ENCODE measurements around the gene FAM210A. TPM values are rescaled to one million over a fixed set of nuclear protein-coding genes. Genes with fewer than 3 reads are reported as not detected.
"Not testable (repeated sequence)": the region's sequence is repeated elsewhere in the genome, so short reads cannot be mapped to it uniquely, and the experiment has no call there.

Gene FAM210A
- total RNA-seq, 1 donor from 2014 or later, result 52.9 TPM

DNA sequence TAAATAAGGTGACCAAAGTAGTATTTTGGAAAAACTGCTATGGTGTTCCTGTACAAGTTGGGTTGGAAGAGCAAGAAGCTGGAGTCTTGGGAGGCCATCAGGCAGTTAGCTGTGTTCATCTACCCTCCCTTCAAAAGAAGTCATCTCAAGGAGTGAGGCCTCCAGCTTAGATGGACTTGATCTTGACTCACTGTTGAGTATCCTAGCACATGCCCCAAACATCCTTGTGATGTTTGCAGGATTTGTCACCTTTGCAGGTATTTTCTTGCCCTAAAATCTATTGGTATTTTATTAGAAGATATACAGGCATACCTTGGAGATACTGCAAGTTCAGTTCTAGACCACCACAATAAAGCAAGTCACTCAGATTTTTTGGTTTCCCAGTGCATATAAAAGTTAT, 30.3 kb upstream of the FAM210A start:
- intact Hi-C loops (cut with micrococcal nuclease), result no loop called here

DNA sequence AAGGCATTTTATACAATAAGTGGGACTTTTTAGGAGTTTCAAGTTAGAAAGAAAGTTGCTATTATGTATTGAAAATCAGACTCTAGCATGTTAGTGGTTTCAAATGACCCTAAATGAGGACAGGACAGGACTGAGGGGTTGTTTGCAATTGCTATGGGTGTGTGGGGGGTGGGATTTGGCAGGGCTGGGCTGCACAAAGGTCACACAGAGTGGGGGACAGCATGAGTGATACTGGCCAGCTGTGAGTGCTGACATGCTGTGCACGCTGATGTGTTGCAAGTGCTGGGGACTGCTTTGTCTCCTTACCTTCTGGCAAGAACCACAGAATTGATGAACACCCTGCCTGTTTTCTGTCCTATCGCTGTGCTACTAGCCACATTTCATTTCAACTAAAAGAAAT, 29.9 kb upstream of the FAM210A start:
- DNase-seq, result peak; percentile 21
- Histone ChIP-seq H3K36me3 (peaks cover 70% of the 10 kb centered on the region), H3K27me3 (ENCODE audit: low read depth) (no peaks in the 10 kb centered on the region), H3K4me3 (no peak overlapping the region), H3K27ac (replicated peaks) (no peak overlapping the region), H3K9me3 (replicated peaks) (no peaks in the 10 kb centered on the region), H3K4me1 (peaks cover 16% of the 10 kb centered on the region)
- TF ChIP-seq CTCF (IDR thresholded peaks at IDR 0.05; ENCODE audit: borderline replicate concordance), result no peak
- intact Hi-C loops (cut with micrococcal nuclease), result no loop called here

More for the DNA sequence above, 30.3 kb upstream of the FAM210A start:
- DNase-seq, result no peak
- Histone ChIP-seq H3K27ac (replicated peaks) (no peak overlapping the region), H3K4me1 (peaks cover 16% of the 10 kb centered on the region), H3K27me3 (ENCODE audit: low read depth) (no peaks in the 10 kb centered on the region), H3K4me3 (no peak overlapping the region), H3K9me3 (replicated peaks) (no peaks in the 10 kb centered on the region), H3K36me3 (peaks cover 71% of the 10 kb centered on the region)
- no peak for TF ChIP-seq CTCF (IDR thresholded peaks at IDR 0.05; ENCODE audit: borderline replicate concordance)

DNA sequence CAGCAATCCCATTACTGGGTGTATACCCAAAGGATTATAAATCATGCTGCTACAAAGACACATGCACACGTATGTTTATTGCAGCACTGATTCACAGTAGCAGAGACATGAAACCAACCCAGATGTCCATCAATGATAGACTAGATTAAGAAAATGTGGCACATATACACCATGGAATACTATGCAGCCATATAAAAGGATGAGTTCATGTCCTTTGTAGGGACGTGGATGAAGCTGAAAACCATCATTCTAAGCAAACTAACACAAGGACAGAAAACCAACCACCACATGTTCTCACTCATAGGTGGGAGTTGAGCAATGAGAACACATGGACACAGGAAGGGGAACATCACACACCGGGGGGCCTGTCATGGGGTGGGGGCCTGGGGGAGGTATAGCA, 25.2 kb upstream of the FAM210A start:
- intact Hi-C loops (cut with micrococcal nuclease); H3K27ac ChIP-seq (replicated peaks); H3K4me1 ChIP-seq; DNase-seq; H3K4me3 ChIP-seq; H3K9me3 ChIP-seq (replicated peaks); H3K27me3 ChIP-seq (ENCODE audit: low read depth): not testable (repeated sequence)
- peaks cover 94% of the 10 kb centered on the region for H3K36me3 ChIP-seq

DNA sequence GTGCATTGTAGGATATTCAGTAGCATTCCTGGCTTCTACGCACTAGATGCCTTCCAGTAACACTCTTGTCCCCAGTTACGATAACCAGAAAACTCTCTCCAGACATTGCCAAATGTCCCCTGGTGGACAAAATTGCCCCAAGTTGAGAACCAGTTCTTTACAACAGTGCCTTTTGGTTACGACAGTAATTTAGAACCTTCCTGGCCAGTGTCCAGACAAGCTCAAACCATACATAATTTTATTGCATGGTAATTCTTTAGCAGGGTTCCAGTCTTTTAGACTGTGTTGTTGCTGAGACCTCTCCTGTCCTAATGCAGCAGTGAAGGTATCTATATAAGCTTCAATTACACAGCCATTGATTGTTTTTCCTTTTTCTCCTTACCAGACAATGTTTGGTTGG, 20.3 kb upstream of the FAM210A start:
- Histone ChIP-seq H3K27me3 (ENCODE audit: low read depth) (no peaks in the 10 kb centered on the region), H3K36me3 (peaks cover 85% of the 10 kb centered on the region), H3K4me3 (no peak overlapping the region), H3K27ac (replicated peaks) (no peak overlapping the region), H3K4me1 (no peaks in the 10 kb centered on the region), H3K9me3 (replicated peaks) (no peaks in the 10 kb centered on the region)
- TF ChIP-seq CTCF (IDR thresholded peaks at IDR 0.05; ENCODE audit: borderline replicate concordance), result peak; percentile 10
- no peak for DNase-seq
- intact Hi-C loops (cut with micrococcal nuclease), result no loop called here

DNA sequence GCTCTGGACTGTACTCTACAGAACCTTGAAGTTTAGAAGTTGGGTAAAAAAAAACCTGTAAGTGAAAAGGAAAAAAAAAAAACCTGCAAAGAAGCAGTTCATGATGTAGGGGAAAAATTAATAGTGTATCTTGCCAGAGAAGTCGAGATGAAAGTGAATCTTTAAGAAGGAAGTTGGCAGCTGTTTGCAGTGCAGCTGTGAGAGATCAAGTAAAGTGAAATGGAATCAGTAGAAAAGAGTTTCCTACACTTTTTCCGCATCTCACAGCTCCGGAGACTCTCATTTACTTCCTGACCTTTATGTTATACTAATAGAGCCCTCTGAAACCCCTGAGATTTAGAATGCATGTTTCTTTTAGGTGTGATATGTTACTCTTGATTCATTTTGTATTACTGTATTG, 19.3 kb upstream of the FAM210A start:
- TF ChIP-seq CTCF (IDR thresholded peaks at IDR 0.05; ENCODE audit: borderline replicate concordance), result no peak
- intact Hi-C loops (cut with micrococcal nuclease), result no loop called here
- H3K36me3 ChIP-seq, result peaks cover 88% of the 10 kb centered on the region
- H3K9me3 ChIP-seq (replicated peaks), result no peaks in the 10 kb centered on the region
- no peaks in the 10 kb centered on the region for H3K27me3 ChIP-seq (ENCODE audit: low read depth)
- H3K27ac ChIP-seq (replicated peaks), result no peak overlapping the region
- H3K4me3 ChIP-seq, result no peak overlapping the region
- DNase-seq, result no peak
- H3K4me1 ChIP-seq, result no peaks in the 10 kb centered on the region

GRCh38 chr18:13735681-13736080, 9.3 kb upstream of the FAM210A start:
- Histone ChIP-seq H3K36me3 (peaks cover 86% of the 10 kb centered on the region), H3K27me3 (ENCODE audit: low read depth) (no peaks in the 10 kb centered on the region), H3K27ac (replicated peaks) (no peak overlapping the region), H3K4me1 (peaks cover 6% of the 10 kb centered on the region), H3K9me3 (replicated peaks) (no peaks in the 10 kb centered on the region), H3K4me3 (no peak overlapping the region)
- intact Hi-C loops (cut with micrococcal nuclease), result no loop called here
- DNase-seq, result no peak
- no peak for TF ChIP-seq CTCF (IDR thresholded peaks at IDR 0.05; ENCODE audit: borderline replicate concordance)
